Fibroblast of lung (primary cell): ENCODE data around the gene TUBGCP5. TPM values are rescaled to one million over a fixed set of nuclear protein-coding genes. Genes with fewer than 3 reads are reported as not detected.

Experiments used
- DNase-seq, 2 donors: peaks; one replicate each; pipeline versions ENCODE4 v3.0.0 to v3.0.0-alpha.2; 2010; ENCODE audit warnings: low read depth in 2 of 2
- H2AFZ ChIP-seq: 2 replicates; pipeline ENCODE4 v1.5.1; 2012; ENCODE audit warnings: low read length, control low read depth, inconsistent platforms
- H3K27ac ChIP-seq: 2 replicates; pipeline ENCODE4 v1.5.1; 2011; ENCODE audit warnings: low read length, control low read depth; ENCODE audit not compliant: insufficient read depth
- H3K27me3 ChIP-seq: 2 replicates; pipeline ENCODE4 v1.5.1; 2011; ENCODE audit warnings: mild to moderate bottlenecking, low read length; ENCODE audit not compliant: control insufficient read depth, insufficient read depth
- H3K36me3 ChIP-seq: 2 replicates; pipeline ENCODE4 v1.5.1; 2011; ENCODE audit warnings: low read length; ENCODE audit not compliant: control insufficient read depth, insufficient read depth
- H3K4me1 ChIP-seq: 2 replicates; pipeline ENCODE4 v1.5.1; 2011; ENCODE audit warnings: low read length; ENCODE audit not compliant: control insufficient read depth, insufficient read depth; ENCODE audit errors: extremely low read depth
- H3K4me2 ChIP-seq: 2 replicates; pipeline ENCODE4 v1.5.1; 2011; ENCODE audit warnings: low read length, control low read depth; ENCODE audit not compliant: insufficient read depth; ENCODE audit errors: extremely low read depth
- H3K4me3 ChIP-seq, 4 experiments: fragments of 200-600 bp in 1 of 4; sonication (generic) in 1 of 4; replicated peaks in 1 of 4; 2 replicates each; pipeline ENCODE4 v1.5.1; 2011 to 2016; ENCODE audit warnings: low read length in 4 of 4, low read depth in 3 of 4, mild to moderate bottlenecking in 3 of 4, control low read depth in 2 of 4, inconsistent platforms in 1 of 4, mixed read lengths in 1 of 4; ENCODE audit not compliant: insufficient read depth in 1 of 4; ENCODE audit errors: control extremely low read depth in 1 of 4
- H3K79me2 ChIP-seq: 2 replicates; pipeline ENCODE4 v1.5.1; 2012; ENCODE audit warnings: mild to moderate bottlenecking, low read length, inconsistent platforms; ENCODE audit not compliant: control insufficient read depth, insufficient read depth
- H3K9ac ChIP-seq: 2 replicates; pipeline ENCODE4 v1.5.1; 2011; ENCODE audit warnings: mild to moderate bottlenecking, low read length, control low read depth; ENCODE audit not compliant: insufficient read depth
- H3K9me3 ChIP-seq: 2 replicates; pipeline ENCODE4 v1.5.1; 2012; ENCODE audit warnings: low read depth, low read length; ENCODE audit not compliant: control insufficient read depth, insufficient read depth
- H4K20me1 ChIP-seq: 2 replicates; pipeline ENCODE4 v1.5.1; 2011; ENCODE audit warnings: low read length; ENCODE audit not compliant: control insufficient read depth, insufficient read depth; ENCODE audit errors: extremely low read depth
- EZH2 ChIP-seq: IDR thresholded peaks from 2 replicates; pipeline ENCODE4 v1.5.1; 2012; ENCODE audit warnings: low read length, control low read depth, mild to moderate bottlenecking; ENCODE audit errors: missing control alignments
- polyA plus RNA-seq, 2 donors: library from polyadenylated mRNA; depleted of rRNA in 1 of 2; stranded (reverse) in 1 of 2; unstranded in 1 of 2; fragments of >200 nt; gene quantifications; 2 replicates each; pipeline ENCODE4 v1.2.1, GENCODE V29; 2011 to 2012; ENCODE audit warnings: missing spikeins in 1 of 2
- total RNA-seq: library from RNA; depleted of rRNA; stranded (reverse); fragments of >200 nt; gene quantifications from 2 replicates; pipeline ENCODE4 v1.2.1, GENCODE V29; 2014
- TF ChIP-seq, protein P1 (sequence below), 2 donors: IDR thresholded peaks in 1 of 2; conservative IDR thresholded peaks in 1 of 2; 1 replicate in 1 of 2; 2 replicates in 1 of 2; pipeline ENCODE4 v1.5.1; 2011 to 2012; ENCODE audit warnings: low read length in 2 of 2, control low read depth in 1 of 2, inconsistent platforms in 1 of 2, low read depth in 1 of 2, mild to moderate bottlenecking in 1 of 2

The TUBGCP5 gene
- total and polyA plus RNA-seq, 2 donors (not counting 1 experiment from before 2014, with no cell fraction given): 17.0 to 22.0 TPM

DNA sequence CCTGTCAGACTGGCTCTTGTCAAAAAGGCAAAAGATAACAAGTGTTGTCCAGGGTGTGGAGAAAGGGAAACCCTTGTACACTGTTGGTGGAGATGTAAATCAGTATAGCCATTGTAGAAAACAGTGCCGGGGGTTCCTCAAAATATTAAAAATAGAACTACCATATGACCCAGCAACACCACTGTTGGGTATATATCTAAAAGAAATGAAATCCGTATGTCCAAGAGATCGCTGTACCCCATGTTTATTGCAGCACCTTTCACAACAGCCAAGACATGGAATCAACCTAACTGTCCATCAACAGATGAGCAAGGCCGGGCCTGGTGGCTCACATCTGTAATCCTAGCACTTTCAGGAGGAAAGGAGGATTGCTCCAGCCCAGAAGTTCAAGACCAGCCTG, 65.4 kb downstream of the TUBGCP5 start:
- no peak overlapping the region for H3K27ac ChIP-seq
- H4K20me1 ChIP-seq: no peaks in the 10 kb centered on the region
- no peak overlapping the region for H2AFZ ChIP-seq
- no peaks in the 10 kb centered on the region for H3K9me3 ChIP-seq
- H3K4me2 ChIP-seq: no peak overlapping the region
- no peaks in the 10 kb centered on the region for H3K27me3 ChIP-seq
- peaks cover 84% of the 10 kb centered on the region for H3K79me2 ChIP-seq
- no peak overlapping the region for H3K9ac ChIP-seq
- H3K4me3 ChIP-seq: no peak overlapping the region
- H3K4me1 ChIP-seq: no peaks in the 10 kb centered on the region
- no peak for DNase-seq
- H3K36me3 ChIP-seq: no peaks in the 10 kb centered on the region
- TF ChIP-seq, protein P1, sequence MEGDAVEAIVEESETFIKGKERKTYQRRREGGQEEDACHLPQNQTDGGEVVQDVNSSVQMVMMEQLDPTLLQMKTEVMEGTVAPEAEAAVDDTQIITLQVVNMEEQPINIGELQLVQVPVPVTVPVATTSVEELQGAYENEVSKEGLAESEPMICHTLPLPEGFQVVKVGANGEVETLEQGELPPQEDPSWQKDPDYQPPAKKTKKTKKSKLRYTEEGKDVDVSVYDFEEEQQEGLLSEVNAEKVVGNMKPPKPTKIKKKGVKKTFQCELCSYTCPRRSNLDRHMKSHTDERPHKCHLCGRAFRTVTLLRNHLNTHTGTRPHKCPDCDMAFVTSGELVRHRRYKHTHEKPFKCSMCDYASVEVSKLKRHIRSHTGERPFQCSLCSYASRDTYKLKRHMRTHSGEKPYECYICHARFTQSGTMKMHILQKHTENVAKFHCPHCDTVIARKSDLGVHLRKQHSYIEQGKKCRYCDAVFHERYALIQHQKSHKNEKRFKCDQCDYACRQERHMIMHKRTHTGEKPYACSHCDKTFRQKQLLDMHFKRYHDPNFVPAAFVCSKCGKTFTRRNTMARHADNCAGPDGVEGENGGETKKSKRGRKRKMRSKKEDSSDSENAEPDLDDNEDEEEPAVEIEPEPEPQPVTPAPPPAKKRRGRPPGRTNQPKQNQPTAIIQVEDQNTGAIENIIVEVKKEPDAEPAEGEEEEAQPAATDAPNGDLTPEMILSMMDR (conservative IDR thresholded peaks at IDR 0.05 in 1 of 2, IDR thresholded peaks at IDR 0.05 in 1 of 2; ENCODE audit: low read depth in 1 of 2, low read length in 2 of 2): no peak
- TF ChIP-seq EZH2: no peak

DNA sequence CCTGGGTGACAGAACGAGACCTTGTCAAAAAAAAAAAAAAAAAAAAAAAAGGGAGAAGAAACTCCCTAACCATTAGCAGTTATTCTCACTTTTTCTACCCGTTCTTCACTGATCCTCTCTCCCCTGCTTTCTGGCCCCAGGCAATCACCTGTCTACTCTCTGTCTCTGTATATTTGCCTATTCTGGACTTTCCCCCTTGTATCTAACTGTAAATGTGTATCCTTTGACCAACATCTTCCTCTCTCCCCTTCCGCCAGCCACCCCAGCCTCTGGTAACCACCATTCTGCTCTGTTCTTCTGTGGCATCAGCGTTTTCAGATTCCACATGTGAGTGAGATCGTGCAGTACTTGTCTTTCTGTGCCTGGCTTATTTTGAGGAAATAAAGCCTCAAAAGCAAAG, 66.1 kb downstream of the TUBGCP5 start:
- Histone ChIP-seq H3K27me3 (no peaks in the 10 kb centered on the region), H3K36me3 (no peaks in the 10 kb centered on the region), H3K4me3 (no peak overlapping the region), H3K9me3 (no peaks in the 10 kb centered on the region), H2AFZ (no peak overlapping the region), H3K79me2 (peaks cover 81% of the 10 kb centered on the region), H4K20me1 (no peaks in the 10 kb centered on the region), H3K27ac (no peak overlapping the region), H3K4me2 (no peak overlapping the region), H3K9ac (no peak overlapping the region), H3K4me1 (peaks cover 4% of the 10 kb centered on the region)
- no peak for DNase-seq
- no peak for TF ChIP-seq EZH2
- TF ChIP-seq, protein P1 (conservative IDR thresholded peaks at IDR 0.05 in 1 of 2, IDR thresholded peaks at IDR 0.05 in 1 of 2; ENCODE audit: low read depth in 1 of 2, low read length in 2 of 2): no peak

DNA sequence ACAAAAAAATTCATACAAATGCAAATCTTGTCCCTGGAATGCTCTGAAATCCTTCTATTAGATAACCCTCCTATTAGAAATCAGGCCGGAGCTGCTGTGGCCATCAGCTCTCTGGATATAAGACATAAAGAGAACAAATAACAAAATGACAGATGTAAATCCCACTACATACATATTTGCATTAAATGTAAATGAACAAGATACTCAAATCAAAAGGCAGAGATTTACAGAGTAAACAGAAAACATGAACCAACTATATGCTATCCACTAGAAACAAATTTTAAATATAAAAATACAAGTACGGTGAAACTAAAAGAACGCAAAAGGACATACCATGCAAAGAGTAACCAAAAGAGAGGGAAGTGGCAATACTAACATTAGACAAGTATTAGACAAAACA, 69.9 kb downstream of the TUBGCP5 start:
- H3K4me1 ChIP-seq: peaks cover 7% of the 10 kb centered on the region
- H3K27me3 ChIP-seq: no peaks in the 10 kb centered on the region
- no peak overlapping the region for H3K27ac ChIP-seq
- no peak overlapping the region for H3K4me3 ChIP-seq
- no peak overlapping the region for H2AFZ ChIP-seq
- DNase-seq: no peak
- peaks cover 82% of the 10 kb centered on the region for H3K79me2 ChIP-seq
- no peak overlapping the region for H3K4me2 ChIP-seq
- no peaks in the 10 kb centered on the region for H4K20me1 ChIP-seq
- TF ChIP-seq EZH2: no peak
- TF ChIP-seq, protein P1 (conservative IDR thresholded peaks at IDR 0.05 in 1 of 2, IDR thresholded peaks at IDR 0.05 in 1 of 2; ENCODE audit: low read depth in 1 of 2, low read length in 2 of 2): no peak
- no peaks in the 10 kb centered on the region for H3K9me3 ChIP-seq
- no peak overlapping the region for H3K9ac ChIP-seq
- H3K36me3 ChIP-seq: no peaks in the 10 kb centered on the region
